Breast epithelium (tissue), 3 donors: ENCODE results near the gene HARS2.

Experiments
- POLR2AphosphoS5 ChIP-seq, 3 donors: sonication (generic); formaldehyde crosslinking; IDR thresholded peaks; one replicate each; pipeline ENCODE4 v1.6.1; 2017; ENCODE audit warnings: antibody characterized with exemption in 3 of 3
- TF ChIP-seq, protein P1 (sequence below), 3 donors: fragments of 450-650 bp; IDR thresholded peaks; one replicate each; pipeline ENCODE4 v1.5.1; 2016 to 2017; ENCODE audit warnings: antibody characterized with exemption in 3 of 3, mild to moderate bottlenecking in 3 of 3, moderate library complexity in 3 of 3

DNA sequence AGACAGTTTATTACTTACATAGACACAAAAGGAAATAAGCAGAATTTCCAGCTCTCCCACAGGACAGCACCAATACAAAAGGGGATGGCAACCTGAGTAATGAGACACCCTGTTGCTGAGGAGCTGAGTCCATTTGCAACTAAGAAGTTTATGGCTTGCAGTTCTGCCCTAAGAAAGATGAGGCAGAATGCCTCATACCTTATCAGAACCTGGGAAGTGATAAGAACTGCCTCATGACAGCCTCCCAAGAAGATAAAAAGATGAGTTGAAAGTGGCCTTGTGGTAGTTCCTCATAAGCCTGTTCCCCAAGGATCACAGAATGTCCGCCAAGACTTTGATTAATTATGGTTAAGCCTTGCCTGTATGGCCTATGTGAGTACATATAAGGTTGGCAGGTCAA, 50.7 kb downstream of the HARS2 start:
- TF ChIP-seq, protein P1, sequence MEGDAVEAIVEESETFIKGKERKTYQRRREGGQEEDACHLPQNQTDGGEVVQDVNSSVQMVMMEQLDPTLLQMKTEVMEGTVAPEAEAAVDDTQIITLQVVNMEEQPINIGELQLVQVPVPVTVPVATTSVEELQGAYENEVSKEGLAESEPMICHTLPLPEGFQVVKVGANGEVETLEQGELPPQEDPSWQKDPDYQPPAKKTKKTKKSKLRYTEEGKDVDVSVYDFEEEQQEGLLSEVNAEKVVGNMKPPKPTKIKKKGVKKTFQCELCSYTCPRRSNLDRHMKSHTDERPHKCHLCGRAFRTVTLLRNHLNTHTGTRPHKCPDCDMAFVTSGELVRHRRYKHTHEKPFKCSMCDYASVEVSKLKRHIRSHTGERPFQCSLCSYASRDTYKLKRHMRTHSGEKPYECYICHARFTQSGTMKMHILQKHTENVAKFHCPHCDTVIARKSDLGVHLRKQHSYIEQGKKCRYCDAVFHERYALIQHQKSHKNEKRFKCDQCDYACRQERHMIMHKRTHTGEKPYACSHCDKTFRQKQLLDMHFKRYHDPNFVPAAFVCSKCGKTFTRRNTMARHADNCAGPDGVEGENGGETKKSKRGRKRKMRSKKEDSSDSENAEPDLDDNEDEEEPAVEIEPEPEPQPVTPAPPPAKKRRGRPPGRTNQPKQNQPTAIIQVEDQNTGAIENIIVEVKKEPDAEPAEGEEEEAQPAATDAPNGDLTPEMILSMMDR (IDR thresholded peaks at IDR 0.05) = no peak
- TF ChIP-seq POLR2AphosphoS5 (IDR thresholded peaks at IDR 0.05) = no peak
